GM18858 (cell line): Measurements from ENCODE around the gene TXLNA.
"Not testable (repeated sequence)": the region's sequence is repeated elsewhere in the genome, so short reads cannot be mapped to it uniquely, and the experiment has no call there.

ENCODE experiments used
- ATAC-seq: cut with Tn5 transposase; IDR thresholded peaks from one replicate; pipeline ENCODE4 v1.9.1; 2021; ENCODE audit not compliant: unreplicated experiment

Gene TXLNA

DNA sequence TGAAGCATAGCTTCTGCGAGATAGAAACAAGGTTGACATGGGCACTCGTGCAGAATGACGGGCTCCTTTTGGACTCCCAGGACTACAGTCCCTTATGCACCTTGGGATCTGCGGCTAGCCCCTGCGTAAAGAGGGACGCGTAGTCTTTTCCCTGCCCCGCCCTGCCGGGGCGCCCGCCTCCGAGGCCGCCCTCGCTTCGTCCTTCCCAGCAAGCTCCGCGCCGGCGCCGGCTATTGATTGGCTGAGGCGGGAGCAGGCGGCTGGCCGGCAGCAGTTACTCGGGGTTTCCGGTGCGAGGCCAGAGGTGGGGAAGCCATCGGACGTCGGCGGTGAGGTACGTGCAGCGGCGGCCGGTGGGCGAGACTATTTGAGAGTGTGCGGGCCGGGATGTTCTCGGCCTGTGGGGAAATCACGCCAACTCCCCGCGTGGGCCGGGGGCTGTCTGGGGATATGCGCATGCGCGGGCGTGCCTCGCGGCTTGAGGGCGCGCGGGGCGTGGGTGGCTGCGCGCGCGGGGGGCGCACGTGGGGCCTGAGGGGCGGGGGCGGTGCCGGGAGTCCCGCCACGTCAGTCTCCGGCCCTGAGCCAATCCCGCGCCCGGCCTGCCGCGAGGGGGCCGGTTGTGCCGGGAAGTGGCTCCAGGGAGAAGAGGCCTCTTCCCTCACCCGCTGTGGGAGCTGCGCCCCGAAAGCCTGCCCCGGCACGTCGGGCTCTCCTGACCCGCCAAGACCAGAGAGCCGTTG, at the start of gene TXLNA:
TXLNA (plus strand) TSS at position 233 of the 743 bp plus-strand sequence. CDS start 671 bp downstream, outside the sequence.
- peak; percentile 78 for ATAC-seq

DNA sequence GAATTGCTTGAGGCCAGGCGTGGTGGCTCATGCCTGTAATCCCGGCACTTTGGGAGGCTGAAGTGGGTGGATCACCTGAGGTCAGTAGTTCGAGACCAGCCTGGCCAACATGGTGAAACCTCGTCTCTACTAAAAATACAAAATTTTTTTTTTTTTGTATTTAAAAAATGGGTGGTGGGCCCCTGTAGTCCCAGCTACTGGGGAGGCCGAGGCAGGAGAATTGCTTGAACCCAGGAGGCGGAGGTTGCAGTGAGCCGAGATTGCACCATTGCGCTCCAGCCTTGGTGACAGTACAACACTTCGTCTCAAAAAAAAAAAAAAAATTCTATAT, 45.6 kb upstream of the TXLNA start:
- not testable (repeated sequence) for ATAC-seq

DNA sequence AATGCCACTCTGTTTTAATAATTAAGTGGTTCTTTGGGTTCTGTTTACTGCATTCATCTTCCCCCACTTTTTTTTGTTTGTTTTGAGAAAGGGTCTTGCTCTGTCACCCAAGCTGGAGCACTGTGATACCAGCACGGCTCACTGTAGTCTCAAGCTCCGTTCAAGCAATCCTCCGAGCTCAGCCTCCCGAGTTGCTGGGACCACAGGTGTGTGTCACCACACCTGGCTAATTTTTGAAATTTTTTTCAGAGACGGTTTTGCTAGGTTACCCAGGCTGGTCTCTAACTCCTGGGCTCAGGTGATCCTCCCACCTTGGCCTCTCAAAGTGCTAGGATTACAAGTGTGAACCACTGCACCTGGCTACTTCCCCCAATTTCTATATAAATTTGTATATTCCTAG, 42.4 kb upstream of the TXLNA start:
- no peak for ATAC-seq

DNA sequence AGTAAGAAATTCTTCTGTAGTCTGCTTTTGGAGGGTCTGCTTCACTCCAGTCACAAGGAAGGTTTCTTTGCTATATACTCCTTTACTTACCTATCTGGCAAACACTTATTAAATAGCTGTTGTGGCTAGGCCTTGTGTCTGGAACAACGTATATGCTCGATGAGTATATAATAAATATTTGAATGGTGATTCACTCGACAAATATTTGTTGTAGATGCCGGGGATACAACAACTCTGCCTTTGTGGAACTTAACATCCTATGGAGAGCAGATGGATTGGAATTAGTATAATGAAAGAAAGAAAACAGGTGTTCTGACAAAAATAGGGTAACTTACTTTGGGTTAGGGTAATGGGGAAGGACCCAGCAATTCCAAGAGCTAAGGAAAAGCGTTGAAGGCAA, 40.5 kb upstream of the TXLNA start:
- no peak for ATAC-seq

DNA sequence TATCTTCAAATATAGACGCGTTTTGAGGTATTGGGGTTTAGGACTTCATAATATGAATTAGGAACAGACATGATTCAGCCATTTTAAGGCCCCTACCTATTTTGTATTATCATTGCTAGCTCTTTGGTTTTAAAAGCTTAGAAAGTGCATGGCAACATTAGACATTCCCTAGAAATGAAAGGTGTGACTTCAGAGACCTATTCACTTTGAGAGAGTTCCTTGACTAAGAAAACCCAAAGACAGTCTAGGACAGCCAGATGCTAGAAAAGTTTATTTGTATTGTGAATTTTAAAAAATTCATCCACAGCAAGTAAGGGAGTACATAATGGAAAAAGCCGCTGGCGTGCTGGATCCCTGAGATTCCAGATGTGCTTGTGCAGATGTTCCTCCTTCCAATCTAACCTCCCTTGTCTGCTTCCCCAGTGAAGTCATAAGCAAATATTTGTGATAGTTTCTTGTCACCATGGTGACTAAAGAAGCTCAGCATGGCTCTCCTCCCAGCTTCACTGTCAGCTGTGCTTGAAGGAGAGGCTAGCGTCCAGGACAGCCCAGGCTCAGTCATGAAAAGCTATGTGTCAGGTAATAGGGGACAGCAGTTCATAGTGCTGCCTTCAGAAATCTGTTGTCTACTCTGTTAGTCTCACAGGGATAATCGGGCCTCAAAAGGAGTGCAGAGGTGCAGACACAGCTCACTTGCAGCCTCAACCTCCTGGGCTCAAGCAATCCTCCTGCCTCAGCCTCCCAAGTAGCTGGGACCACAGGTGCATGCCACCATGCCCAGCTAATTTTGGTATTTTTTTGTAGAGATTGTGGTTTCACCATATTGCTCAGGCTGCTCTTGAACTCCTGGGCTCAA, 36.8 kb upstream of the TXLNA start:
- no peak for ATAC-seq

DNA sequence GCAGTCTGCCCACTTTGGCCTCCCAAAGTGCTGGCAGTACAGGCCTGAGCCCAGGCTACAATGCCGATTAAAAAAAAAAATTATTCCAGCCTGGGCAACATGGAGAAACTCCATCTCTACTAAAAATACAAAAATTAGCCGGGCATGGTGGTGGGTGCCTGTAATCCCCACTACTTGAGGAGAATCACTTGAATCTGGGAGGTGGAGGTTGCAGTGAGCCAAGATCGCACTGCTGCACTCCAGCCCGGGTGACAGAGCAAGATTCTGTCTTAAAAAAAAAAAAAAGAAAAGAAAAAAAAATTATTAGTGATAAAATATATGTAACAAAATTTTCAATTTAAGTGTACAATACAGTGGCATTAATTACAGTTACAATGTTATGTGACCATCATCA, 36.2 kb upstream of the TXLNA start:
- not testable (repeated sequence) for ATAC-seq

DNA sequence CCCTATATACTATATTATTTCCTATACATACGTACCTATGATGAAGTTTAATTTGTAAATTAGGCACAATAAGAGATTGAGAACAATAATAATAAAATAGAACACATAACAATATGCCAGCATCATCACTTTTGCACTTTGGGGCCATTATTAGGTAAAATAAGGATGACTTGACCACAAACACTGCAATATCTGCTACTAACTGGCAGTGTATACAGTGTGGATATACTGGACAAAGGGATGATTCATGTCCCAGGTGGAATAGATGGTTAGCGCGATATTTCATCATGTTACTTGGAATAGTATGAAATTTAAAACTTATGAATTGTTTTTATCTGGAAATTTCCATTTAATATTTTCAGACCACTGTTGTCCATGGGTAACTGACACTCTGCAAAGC, 35.4 kb upstream of the TXLNA start:
- ATAC-seq: no peak

DNA sequence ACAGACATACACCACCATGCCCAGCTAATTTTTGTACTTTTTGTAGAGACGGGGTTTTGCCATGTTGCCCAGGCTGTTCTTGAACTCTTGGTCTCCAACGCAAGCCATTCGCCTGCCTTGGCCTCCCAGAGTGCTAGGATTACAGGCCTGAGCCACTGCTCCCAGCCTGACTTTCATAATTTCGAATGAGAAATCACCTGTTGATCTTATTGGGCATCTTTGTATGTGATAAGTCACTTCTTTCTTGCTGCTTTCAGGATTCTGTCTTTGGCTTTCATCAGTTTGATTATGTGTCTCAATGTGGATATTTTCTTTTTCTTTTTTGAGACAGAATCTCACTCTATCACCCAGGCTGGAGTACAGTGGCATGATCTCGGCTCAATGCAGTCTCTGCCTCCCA, 31.7 kb upstream of the TXLNA start:
- ATAC-seq: not testable (repeated sequence)

DNA sequence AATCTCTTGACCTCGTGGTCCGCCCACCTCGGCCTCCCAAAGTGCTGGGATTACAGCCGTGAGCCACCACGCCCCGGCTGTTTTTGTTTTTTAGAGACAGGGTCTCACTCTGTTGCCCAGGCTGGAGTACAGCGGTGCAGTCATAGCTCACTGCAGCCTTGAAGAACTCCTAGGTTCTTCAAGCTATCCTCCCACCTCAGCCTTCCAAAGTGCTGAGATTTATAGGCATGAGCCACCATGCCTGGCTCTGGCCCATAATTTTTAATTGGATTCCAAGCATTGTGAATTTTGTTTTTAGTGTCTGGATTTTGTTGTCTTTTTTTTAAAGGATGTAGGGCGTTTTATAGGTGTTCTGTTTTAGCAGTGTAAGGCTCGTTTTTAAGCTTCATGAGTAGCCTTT, 28.6 kb upstream of the TXLNA start:
- ATAC-seq: no peak

DNA sequence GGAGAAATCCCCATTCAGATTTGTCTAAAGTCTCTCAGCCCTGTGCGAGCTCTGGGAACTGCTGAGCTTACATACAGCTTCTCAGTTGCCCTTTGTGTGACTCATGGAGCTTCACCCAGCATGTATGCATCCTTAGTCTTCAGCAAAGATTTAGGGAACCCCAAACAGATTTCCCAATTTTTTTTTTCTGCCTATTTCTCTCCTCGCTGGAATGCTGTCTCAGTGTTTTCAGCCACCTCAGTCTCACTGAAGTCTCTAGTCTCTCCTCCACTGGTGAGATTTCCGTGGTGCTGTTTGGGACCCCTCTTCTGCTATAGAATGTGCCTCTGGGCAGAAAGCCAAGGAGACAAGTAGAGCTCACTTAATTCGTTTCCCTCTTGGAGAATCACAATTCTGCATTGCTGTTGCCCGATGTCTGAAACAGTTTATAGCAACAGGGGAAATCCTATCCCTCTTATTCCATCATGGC, 28.1 kb upstream of the TXLNA start:
- ATAC-seq: no peak

DNA sequence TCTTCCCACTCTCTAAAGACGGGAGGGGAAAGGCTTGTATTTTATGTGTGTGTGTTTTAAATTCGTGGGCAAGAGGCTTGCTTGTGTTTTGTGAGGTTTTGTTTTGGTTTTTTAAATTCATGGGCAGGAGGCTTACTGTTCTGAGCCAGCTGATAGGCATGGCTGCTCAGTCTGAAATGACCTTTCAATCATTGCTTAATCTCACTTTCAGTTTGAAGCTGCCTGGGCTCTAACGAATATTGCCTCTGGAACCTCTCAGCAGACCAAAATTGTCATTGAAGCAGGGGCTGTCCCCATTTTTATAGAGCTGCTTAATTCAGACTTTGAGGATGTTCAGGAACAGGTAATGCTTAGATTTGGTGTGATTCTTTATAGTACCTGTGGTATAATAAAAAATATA, 20.3 kb upstream of the TXLNA start:
- no peak for ATAC-seq

DNA sequence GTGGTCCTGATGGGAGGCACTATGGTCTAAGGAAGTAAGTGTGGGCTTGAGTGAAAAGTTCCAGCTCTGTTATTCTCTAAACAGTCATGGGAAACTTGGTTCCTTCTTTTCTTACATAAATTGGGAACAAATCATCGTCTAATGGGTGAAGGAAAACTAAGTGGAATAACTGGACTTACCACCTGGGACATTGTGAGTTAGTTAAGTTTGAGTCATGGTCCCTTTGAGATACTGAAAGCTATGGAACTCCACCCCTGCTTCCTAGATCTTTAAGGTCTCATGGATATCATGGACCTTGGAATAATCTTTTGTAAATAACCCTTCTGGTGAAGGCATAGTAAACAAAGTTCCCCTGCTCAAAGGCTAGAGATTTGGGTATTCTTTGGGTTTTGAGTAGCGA, 16.1 kb upstream of the TXLNA start:
- ATAC-seq: no peak

DNA sequence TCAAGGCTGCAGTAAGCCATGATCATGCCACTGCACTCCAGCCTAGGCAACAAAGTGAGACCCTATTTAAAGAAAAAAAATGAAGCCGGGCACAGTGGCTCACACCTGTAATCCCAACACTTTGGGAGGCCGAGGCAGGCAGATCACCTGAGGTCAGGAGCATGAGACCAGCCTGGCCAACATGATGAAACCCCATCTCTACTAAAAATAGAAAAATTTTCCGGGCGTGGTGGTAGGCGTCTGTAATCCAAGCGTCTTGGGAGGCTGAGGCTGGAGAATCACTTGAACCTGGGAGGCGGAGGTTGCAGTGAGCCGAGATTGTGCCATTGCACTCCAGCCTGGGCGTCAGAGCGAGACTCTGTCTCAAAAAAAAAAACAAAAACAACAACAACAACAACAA, 13.8 kb upstream of the TXLNA start:
- not testable (repeated sequence) for ATAC-seq

DNA sequence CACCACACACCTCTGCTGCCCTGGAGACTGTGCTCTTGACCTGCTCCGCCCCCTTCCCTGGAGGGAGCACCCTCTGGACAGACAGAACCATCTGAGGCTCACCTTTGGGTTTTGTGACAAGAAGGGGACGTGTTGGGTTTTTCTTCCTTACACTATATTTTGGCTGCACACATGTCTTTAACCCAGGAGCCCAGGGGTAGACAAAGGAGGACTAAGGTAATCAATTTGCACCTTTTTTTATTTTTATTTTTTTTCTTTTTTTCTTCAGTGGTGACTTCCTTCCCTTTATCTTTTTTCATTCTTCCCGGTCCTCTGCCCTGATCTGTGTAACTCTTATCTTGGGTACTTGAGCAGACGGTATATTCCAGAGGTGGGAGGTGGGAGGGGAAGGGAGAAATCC, 8.5 kb upstream of the TXLNA start:
- no peak for ATAC-seq

DNA sequence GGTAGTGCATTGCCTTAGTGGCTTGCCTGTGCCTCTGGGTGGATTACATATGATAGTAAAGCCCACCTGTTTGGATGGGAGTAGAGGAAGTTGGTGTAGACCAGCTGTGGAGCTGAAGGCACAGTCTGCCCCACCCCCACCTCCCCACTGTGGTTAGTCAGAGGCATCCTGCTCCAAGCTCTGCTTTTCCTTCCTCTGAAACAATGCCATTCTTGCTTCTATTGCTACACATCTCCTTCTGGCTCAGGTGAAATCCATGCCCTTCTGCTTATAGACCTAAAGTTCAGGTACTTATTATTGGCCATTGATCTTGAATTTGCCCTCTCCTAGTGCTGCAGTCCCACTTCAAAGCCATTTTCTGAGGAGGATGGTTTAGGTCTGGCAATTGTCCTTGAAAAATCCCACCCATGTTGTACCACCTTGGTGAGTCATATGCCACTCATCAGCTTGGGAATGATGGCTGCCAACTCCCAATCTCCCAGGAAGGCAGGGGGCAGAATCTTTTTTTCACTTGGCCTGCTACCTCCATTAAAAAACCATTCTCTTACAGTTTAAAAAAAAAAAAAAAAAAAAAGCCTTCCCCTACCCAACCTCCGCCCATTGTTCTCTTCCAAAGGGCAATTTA, 6.7 kb upstream of the TXLNA start:
- ATAC-seq: no peak

DNA sequence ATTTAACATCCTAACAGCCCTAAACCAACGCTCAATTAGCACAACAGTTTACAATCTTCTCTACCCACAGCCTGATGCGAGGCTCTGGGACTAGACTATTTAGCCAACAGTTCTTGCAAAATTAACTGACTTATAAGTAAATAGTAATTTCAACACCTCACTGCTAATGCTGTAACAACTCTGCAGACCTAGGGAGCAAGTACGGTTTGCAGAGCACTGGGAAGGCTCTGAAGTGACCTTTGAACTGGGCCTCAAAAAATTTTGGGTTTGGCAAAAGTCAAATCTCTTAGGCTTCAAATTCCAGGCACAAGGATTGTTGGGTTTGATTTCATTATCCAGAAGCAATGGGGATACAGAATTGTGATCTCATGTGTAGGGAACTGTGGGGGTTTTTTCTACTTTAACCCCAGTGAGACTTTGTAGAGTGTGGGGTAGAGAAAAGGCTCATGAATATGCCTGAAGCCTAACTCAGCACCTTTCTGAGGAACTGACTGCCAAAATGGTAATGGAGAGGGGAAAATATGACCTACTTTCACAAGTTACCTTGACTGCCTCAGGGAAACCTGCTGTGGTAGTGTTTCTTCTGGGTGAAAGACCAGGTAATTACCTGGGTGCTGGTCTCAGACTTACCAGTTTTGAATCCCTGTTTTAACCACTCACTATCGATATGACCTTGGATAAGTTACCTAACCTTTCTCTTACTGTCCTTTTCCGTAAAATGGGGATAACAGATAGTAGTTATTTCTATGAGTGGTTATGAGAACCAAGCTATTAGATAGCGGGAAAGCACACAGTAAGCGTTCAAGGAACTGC, 889 bp upstream of the TXLNA start:
- ATAC-seq: no peak

DNA sequence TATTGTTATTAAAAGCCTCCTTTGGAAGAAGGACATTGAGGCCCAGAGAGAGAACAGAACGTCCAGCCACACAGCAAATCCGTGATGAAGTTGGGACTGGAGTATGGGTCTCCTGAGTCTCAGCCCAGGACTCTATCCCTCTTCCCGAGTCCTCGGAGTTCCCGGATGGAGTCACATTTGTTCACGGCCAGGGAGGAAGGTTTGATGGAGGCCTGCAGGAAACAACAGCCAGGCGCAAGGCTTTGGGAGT, 357 bp upstream of the TXLNA start:
- ATAC-seq: no peak

DNA sequence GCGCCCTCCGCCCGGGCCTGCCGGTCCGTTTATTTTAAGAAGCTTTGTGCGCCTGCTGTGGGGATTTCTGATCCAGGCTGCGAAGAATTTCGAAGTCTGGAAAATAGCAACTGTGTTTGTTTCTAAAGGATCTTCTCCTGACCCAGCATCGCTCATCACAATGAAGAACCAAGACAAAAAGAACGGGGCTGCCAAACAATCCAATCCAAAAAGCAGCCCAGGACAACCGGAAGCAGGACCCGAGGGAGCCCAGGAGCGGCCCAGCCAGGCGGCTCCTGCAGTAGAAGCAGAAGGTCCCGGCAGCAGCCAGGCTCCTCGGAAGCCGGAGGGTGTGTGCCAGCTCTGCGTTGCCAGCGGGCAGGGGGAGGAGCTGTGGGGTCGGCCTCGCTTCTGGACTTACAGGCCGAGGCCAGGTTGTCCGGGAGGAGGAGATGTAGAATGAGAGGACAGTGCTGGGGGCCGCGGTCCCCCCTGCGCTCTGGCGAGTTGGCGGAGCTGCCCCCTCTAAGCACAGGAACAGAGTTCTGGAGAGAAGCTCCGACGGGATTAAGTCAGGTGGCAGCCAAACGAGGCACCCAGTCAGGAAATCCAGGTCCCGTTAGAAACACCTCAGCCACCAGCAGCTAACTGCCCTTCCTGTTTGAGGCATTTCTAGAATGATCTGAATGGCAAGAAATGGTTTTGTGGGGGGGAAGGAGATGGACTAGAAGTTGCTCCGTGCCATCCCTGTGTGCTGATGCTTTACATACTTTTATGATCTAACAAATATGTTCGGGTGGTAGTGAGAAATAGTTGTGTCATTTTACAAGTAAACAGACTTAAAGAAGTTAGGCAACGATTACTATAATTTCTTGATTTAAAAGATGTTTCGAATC, 948 bp downstream of the TXLNA start:
- peak; percentile 6 for ATAC-seq

DNA sequence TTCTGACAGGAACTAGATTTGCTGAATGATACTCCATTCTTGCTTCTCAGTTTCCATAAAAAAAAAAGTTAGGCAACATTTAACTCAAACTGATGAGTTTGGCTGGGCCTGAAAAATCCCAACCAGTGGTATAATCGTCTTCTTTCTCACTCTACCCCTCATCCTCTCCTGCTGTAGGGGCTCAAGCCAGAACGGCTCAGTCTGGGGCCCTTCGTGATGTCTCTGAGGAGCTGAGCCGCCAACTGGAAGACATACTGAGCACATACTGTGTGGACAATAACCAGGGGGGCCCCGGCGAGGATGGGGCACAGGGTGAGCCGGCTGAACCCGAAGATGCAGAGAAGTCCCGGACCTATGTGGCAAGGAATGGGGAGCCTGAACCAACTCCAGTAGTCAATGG, 1.6 kb downstream of the TXLNA start:
- no peak for ATAC-seq

DNA sequence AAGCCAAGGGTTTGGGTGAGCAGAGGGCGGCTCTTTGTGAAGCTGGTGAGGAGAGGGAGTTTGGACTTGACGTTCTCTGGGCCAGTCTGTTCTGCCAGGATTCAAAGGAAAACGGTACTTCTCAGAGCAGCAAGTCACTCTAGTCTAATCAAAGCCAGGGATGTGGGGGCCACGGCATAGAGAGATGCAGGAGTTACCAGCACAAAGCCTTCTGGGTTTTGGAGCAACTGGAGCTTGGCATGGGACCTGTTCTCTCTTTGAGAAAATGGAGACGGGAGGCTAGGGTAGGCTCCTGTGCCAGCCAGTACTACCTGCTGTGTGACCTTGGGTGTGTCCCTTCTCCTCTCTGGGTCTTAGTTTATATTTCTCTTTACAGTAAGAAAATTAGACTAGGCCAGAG, 2.1 kb downstream of the TXLNA start:
- no peak for ATAC-seq
